Measurements from ENCODE around the gene AGAP2.
A peak's percentile ranks its signal among the peaks of the same experiment; 100 is the strongest.
"Not testable (repeated sequence)": the region's sequence is repeated elsewhere in the genome, so short reads cannot be mapped to it uniquely, and the experiment has no call there.

The AGAP2 gene
- long read RNA-seq, donor 1, result 0 reads
- long read RNA-seq, donor 2, result 0 reads
- long read RNA-seq, donor 3, result 0 reads
- long read RNA-seq, donor 4, result 0 reads
- long read RNA-seq, donor 5, result 0 reads
- long read RNA-seq, donor 6, result 0 reads
- long read RNA-seq, donor 7, result 0 reads
- long read RNA-seq, donor 8, result 0 reads

DNA sequence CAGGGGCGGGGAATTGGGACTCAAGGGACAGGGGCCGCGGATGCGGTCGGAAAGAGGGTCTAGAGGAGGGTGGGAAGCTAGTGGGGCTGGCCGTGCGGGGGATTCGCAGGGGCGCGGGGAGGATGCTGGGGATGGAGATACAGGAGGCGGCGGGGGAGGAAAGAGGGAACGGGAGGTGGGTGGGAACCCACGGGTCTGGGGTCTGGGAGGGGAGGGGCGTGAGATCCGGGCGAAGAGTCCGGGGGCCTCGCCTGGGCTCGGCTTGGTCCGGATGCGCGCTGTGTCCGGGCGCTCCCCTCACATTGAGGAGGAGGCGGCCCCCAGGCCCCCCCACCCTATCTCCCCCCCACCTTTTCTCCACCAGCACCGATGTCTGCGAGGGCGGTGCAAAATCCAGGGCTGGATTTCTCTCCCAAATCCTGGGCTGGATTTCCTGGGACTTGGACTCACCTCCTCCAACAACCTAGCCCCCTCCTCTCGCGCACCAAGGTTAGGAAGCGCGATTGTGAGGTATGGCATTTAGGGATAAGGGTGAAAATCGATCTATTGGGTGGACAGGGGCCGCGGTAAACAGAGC is at the start of gene AGAP2:
AGAP2 (minus strand) TSS at position 82 of the 577 bp plus-strand sequence. CDS start 496 bp downstream, outside the sequence.
- DNase-seq, result no peak

DNA sequence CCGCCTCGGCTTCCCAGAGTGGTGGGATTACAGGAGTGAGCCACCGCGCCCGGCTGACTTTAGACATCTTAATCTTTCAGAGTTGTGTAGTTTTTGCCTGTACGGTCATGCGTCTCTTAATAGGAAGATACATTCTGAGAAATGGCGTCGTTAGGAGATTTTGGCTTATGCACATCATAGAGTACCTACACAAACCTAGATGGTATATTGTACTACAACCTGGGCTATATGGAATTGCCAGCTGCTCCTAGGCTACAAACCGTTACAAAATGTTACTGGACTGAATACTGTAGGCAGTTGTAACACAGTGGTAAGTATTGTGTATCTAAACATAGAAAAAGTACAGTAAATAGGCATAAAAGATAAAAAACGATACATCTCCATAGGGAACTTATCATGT is 45.3 kb upstream of the AGAP2 start:
- DNase-seq, result no peak

DNA sequence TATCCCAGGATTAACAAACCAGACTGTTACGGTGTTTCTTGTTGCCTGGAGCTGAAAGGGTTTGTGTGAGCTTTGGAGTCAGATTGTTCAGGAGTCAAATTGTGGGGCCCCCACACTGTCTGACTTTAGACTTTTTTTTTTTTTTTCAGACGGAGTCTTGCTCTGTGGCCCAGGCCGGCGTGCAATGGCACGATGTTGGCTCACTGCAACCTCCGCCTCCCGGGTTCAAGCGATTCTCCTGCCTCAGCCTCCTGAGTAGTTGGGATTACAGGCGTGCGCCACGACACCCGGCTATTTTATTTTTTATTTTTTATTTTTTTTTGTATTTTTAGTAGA is 44.9 kb upstream of the AGAP2 start:
- no peak for DNase-seq

DNA sequence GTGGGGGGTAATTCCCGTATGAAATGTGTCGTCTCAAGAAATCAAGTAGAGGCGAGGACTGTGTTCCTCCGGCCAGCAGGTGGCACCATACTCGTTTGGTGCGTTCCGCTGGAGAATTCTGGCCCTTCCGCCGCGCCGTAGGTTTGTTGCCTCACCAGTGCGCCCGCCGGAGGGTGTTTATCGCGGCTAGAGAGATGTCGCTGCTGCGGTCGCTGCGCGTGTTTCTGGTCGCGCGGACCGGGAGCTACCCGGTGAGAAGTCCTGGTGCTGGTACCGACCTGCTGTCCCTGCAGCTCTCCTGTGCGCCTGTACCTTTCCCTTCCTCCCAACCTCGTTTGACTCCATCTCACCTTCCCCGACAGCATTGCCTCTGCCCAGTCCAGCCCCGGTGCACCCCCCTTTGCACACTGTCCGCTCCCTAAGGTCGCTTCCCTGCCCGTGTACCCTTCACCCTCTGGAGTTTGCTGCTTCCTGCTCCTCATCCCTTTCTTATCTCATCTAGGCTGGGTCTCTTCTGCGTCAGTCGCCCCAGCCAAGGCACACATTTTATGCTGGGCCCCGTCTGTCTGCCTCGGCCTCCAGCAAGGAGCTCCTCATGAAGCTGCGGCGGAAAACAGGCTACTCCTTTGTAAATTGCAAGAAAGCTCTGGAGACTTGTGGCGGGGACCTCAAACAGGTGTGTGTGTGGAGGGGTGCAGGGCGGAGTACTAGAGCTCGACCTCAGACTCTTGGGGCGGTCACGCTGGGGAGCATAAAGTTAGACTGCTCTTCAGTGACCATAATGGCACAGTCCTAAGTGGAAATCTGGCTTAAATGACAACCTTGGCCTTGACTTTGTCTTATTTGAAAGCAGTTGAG is 44.3 kb upstream of the AGAP2 start, which contains the start of gene TSFM:
TSFM (plus strand) TSS at position 180 of the 858 bp plus-strand sequence; CDS start at position 195, 15 bp downstream.
- DNase-seq, result peak; percentile 83

DNA sequence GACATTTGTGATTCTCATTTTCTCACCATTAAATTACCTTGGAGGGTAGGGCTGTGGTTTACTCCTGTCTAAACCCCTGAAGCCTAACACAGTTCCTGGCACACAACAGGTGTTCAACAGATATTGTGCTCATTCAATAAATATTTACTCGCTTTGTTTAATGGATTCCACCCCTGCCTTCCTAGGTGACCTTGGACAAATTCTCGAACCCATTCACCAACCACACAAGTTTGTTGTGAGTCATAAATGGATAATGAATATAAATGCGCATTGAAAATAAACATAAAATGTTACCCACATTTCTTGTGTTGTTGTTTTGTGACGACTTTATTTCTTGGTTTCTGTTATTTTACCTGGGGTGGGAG is 43.7 kb upstream of the AGAP2 start:
- no peak for DNase-seq

DNA sequence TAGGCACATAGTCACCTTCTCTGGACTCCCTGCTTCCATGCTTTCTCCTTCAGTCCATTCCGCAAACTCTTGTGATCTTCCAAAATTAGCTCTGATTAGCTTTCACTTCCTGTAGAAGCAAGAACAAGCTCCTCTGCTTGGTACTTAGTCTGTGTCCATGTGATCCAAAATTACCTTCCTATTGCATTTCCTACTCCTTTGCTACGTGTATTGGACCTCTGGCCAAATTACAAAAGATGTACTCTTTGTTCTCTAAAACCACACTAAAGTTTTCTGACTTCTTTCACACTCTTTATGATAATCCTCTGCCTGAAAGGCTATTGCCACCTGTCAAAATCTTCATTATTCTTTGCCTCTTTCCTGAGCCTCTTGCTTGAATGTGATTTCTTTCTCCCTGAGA is 43.3 kb upstream of the AGAP2 start:
- no peak for DNase-seq

DNA sequence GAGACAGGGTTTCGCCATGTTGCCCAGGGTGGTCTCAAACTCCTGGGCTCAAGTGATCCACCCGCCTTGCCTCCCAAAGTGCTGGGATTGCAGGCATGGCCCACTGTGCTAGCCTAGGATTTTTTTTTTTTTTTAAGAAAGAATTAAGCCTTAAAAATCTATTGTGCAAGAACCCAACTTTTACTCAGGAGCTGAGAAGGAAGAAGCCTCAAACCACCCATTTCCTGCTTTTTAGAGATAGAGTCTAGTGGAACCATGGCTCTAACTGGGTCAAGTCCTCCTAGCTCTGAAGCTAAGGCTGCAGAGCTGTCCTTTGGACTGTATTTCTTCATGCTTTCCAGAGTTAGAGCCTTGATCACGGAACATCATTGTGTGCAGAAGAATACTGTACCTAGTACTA is 42.7 kb upstream of the AGAP2 start:
- no peak for DNase-seq

DNA sequence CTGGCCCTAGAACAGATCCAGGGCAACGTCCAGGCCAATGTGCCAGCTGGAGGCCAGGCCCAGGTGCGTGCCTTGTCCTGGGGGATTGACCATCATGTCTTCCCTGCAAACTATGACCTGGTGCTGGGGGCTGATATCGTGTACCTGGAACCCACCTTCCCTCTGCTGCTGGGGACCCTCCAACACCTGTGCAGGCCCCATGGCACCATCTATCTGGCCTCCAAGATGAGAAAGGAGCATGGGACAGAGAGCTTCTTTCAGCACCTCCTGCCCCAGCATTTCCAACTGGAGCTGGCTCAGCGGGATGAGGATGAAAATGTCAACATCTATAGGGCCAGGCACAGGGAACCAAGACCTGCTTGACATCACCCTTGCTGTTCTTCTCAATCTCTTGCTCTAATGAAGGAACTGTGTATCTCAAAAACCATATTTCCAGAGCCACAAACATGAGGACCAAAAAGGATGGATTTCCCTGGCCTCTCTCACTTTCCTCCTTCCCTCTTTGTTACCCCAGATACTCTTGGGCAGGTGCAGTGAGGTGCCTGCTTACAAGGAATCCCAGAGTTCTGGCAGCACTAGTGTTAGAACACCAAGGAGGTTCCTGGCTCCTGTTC is 41.8 kb upstream of the AGAP2 start:
- DNase-seq, result no peak

DNA sequence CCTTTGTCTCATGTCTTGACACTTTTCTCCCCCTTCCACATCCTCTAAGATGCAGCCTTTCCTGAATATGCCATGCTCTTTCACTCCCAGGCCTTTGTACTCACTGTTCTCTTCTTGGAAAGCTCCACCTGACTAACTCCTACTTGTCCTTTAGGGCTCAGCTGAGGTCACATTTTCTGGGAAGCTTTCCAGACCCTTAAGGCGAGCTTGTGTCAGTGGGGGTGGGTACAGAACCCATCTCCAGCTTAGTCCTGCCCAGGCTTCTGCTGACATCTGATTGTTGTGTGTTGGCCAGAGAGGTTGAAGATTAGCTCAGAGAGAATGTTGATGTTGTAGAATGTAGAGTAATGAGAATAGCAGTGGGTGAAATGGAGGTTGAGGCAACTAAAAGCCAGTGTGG is 41.2 kb upstream of the AGAP2 start:
- DNase-seq, result no peak

DNA sequence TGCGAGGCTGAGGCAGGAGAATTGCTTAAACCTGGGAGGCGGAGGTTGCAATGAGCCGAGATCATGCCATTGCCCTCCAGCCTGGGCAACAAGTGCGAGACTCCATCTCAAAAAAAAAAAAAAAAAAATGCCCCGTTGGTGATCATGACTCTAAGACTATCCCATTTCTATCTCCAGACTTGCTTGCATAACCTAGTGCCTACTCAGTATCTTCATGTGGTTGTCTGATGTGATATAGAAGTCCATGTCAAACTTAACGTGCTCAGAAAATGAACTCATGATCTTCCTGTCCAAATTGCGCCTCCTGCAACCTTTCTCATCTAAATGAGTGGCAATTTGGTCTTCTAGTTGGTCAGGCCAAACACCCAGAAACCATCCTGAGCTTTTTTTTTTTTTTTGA is 39.4 kb upstream of the AGAP2 start:
- DNase-seq, result no peak

DNA sequence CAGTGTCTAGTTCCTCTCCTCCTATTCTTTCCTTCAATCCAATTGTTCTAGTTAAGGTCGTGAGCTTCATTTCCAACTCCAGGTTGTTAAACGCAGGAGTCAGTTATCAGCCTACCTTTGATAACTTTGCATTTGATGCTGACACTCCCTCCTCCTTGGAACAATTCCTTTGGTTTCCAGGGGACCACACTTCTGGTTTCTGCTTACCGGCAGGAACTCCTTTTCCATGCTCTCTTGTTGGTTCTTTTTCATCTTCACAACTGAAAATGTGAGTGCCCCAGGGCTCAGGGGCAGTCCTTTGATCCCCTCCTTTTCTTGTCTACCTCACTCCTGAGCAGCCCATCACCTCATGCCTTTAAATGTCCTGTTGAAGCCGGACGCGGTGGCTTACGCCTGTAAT is 38.8 kb upstream of the AGAP2 start:
- no peak for DNase-seq

DNA sequence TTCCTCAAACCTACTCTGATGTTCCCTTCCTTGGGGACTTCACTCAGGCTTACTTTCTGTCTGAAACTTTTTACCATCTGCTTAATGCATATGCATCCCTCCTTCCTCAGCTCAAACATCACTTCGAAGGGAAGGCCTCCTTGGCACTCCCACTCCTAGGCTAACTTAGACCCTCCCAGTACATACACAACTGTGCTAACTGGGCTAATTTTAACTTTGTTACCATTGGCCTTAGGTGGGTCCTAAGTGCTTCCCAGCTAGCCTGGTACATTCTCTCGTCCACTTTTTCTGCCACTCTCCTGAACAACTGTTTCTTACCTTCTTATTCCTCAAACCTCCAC is 37.7 kb upstream of the AGAP2 start:
- DNase-seq, result no peak

DNA sequence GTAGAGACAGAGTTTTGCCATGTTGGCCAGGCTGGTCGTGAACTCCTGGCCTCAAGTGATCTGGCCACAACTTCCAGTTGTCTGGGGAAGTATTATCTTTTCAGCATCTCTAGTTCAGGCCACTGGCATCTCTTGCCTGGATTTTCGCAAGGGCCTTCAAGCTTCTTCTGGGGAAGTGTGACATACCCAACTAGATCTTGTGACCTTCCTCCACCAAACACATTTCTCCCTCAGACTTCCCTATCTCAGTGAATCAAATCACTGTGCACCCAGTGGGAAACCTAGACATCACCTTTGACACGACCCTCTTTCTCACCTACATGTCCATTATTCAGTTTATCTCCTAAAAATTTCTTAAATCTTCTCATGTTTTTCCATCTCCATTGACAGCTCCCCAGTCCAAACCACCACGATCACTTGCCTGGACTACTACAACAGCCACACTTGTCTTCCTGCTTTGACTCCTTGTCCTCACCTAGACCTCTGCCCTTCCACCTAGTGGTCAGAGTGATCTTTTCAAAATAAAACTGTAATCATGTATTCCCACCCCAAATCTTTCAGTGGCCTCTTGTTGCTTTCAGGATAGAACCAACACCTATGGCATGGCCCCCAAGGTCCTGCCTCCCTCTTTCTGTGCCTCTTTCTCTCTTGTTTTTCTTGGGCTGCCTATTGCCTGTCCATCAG is 37.2 kb upstream of the AGAP2 start:
- no peak for DNase-seq

DNA sequence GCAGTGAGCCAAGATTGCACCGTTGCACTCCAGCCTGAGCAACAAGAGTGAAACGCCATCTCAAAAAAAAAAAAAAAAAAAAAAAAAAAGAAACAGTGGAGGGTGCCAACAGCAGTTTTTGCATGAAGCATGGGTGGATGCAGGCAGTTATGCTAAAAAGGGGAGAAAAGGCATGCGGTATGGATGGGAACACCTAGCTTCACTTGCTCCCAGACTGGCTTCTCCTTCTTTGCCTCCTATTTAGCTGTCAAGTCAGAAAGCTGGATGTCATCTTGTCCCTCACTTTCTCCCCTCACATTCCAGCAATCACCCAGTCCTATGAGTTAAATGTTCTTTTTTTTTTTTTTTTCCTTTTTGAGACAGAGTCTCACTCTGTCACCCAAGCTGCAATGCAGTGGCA is 36.5 kb upstream of the AGAP2 start:
- DNase-seq, result no peak

DNA sequence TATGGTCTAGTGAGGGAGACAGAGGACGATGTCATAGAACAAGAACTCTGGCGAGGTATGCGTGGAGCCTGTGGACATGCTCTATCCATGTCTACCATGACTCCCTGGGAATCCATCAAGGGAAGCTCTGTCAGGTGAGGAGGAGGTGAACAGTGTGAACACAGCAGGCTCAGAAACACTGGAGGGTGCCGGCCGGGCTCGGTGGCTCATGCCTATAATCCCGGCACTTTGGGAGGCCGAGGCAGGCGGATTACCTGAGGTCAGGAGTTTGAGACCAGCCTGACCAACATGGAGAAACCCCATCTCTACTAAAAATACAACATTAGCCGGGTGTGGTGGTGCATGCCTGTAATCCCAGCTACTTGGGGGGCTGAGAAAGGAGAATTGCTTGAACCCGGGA is 36.1 kb upstream of the AGAP2 start:
- DNase-seq, result not testable (repeated sequence)

DNA sequence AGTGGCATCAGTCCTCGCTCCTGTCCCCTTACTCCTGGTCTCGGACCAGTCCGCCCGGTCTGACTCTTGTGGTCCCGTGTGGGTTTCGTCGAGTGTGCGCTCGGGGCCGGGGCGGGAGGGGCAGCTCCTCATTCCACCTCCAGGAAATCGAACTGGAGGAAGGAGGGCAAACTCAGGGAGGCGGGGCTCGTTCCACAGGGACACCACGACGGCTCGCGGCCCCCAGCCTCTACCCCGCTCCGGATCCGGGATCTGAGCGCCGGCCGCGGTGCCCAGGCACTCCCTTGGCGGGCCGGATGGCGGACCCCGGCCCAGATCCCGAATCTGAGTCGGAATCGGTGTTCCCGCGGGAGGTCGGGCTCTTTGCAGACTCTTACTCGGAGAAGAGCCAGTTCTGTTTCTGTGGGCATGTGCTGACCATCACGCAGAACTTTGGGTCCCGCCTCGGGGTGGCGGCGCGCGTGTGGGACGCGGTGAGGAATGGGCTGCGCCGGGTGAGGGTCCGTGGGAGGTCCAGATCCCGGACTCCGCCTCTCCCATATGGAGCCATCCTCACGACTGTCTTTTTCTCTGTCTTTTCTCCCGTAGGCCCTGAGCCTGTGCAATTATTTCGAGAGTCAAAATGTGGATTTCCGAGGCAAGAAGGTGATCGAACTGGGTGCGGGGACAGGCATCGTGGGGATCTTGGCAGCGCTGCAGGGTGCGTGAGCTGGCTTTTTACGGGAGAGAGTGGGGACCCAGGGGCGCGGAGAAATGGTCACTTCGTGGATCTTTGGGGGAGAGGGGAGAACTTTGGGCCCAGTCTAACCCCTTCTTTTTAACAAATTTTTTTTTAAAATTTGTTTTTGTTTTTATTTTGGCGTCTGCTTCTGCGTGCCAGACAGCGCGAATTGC is 34.1 kb upstream of the AGAP2 start, which contains the start of gene EEF1AKMT3:
EEF1AKMT3 (plus strand) TSS at position 186 of the 894 bp plus-strand sequence; CDS start at position 297, 111 bp downstream.
- DNase-seq, result peak; percentile 85

DNA sequence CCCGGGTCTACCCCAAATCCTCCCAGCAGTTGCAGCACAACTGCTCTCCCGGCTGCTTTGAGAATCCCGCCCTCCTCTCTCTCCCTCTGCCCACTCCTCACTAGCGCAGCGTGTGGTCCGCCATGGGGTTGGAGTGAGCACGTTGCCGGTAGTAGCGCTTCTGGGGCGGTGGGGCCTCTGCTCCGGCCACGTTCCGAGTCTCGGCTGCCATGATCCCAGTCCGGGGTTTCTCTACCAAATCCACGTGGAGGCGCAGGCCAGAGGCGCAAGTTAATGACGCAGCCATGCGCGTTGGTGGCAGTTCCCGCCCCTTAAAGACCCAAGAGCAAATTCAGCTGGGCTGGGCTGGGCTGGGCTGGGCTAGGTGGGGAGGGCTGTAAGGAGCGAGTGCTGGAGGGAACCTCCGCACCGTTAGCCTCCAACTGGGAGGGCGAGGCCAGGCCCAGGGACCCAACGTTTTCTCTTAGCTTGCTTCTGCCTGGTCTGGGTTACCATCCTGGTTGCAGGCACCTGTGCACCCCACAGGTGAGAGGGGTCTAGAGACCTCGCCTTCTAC is 33.4 kb upstream of the AGAP2 start, which contains the start of gene METTL1:
METTL1 (minus strand) TSS at position 233 of the 556 bp plus-strand sequence; CDS start at position 211, 22 bp downstream.
- DNase-seq, result peak; percentile 98

DNA sequence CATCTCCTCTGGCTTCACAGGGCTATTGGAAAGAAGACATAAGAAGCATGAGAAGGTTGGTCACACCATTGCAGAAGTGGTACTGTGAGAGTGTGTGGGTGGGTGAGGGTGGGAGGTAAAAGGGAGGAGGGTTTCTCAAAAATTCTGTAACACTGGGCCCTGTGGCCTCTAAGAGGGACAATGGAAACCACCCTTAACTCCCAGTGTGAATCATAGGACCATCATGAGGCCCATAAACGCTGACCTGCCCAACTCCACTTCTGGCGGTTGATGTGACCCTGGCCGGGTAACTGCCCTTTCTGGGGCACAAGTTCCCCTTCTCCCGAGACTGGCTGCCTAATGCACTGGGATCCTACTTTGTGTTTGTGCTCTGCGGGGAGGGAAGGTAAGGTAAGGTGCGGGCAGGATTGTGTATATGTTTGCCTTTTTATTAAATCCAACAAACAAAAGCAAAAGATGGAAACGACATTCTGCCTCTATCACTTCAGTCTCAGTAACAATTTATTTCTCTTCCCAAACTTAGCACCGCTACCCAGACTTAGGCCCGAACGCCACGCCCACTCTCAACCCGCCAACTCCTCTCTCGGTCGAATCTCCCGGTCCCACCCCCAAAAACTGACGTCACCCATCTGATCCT is 32.8 kb upstream of the AGAP2 start:
- no peak for DNase-seq

DNA sequence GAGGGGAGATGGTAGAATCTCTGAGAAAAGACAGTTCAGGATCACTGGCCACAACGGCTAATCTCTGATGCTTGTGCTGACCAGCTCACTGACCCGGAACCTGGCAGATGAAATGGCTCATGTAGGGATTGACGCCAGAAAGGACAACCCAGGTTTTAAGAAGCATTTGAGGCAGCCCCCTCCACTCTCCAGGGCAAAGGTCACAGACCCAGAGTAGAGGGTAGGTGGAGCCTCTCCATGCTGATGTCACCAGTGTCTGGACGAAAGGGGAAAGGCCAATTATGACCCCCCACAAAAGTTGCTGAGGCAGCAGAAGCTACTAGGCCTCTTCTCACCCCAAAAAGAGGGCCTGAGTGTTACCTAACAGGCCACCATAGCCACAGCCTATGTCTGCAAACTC is 32.2 kb upstream of the AGAP2 start:
- no peak for DNase-seq

DNA sequence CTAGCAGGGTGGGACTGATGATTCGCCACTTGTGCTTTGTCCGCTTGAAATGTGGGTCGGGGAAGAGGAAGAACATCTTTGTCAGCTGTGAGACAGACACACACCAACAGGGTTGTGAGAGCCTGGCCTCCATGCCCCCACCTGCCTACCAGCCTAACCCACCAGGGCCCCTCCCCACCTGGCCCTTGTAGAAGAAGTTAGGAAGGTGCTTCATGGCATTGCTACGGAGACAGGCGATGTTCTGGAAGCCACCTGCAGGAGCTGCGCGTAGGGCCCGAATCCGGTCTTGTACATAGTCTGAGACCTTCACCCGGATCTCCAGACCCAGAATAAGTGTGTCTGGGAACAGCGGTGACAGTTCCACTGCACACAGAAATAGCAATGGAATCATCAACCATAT is 31.1 kb upstream of the AGAP2 start:
- DNase-seq, result no peak

DNA sequence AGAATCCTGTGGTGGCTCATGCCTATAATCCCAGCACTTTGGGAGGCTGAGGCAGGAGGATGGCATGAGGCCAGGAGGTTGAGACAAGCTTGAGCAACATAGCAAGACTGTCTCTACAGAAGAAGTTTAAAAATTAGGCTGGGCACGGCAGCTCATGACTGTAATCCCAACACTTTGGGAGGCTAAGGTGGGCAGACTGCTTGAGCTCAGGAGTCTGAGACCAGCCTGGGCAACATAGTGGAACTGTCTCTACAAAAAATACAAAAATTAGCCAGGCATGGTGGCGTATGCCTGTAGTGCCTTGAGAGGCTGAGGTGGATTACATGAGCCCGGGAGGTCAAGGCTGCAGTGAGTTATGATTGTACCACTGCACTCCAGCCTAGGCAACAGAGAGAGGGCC is 29.3 kb upstream of the AGAP2 start:
- no peak for DNase-seq

Measured in right kidney (tissue), 9 donors.